GM06990 (cell line): Measurements from ENCODE around the gene SLC35E3.
"Not testable (repeated sequence)": the region's sequence is repeated elsewhere in the genome, so short reads cannot be mapped to it uniquely, and the experiment has no call there.

Experiments used
- DNase-seq: peaks from one replicate; pipeline ENCODE4 v3.0.0-alpha.2; 2011; ENCODE audit not compliant: insufficient read length; ENCODE audit errors: extremely low read depth
- H3K27me3 ChIP-seq: replicated peaks from 2 replicates; pipeline ENCODE4 v1.6.0; 2011; ENCODE audit warnings: low read length; ENCODE audit not compliant: control insufficient read depth, insufficient read depth
- H3K36me3 ChIP-seq: 2 replicates; pipeline ENCODE4 v1.5.1; 2011; ENCODE audit warnings: low read length; ENCODE audit not compliant: control insufficient read depth, insufficient read depth
- H3K4me3 ChIP-seq: replicated peaks from 2 replicates; pipeline ENCODE4 v1.5.1; 2011; ENCODE audit warnings: low read depth, mild to moderate bottlenecking, control low read depth, low read length
- TF ChIP-seq, protein P1 (sequence below): IDR thresholded peaks from 2 replicates; pipeline ENCODE4 v1.5.1; 2011; ENCODE audit warnings: low read length, control low read depth, mild to moderate bottlenecking, inconsistent platforms; ENCODE audit not compliant: insufficient read depth, poor library complexity, severe bottlenecking

SLC35E3 gene

DNA sequence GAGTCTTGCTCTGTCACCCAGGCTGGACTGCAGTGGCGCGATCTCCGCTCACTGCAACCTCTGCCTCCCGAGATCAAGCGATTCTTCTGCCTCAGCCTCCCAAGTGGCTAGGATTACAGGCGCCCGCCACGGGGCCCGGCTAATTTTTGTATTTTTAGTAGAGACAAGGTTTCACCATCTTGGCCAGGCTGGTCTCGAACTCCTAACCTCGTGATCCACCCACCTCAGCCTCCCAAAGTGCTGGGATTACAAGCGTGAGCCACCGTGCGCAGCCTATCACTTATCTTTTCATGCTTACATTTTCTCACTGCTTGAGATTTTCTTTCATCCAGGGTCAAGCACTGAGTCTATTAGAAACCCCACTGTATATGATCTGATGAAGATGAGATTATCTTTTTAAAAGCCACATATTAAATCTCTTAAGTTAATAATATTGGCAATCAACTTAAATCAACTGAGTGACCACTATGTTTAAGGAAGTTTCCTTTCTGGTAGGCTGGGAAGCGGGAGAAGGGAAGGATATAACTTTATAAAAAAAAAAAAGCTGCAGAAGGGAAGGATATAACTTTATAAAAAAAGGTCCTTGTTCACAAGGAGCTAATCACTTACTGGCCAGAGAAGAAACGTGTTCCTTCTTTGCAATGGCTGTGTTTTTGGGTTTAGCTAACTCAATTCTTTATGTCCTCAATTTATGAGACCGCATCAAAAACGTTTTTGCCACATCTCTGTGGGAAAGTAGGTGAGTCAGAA is 60.7 kb downstream of the SLC35E3 start:
- Histone ChIP-seq H3K4me3 (peak overlapping the region; percentile 63), H3K36me3 (no peaks in the 10 kb centered on the region), H3K27me3 (no peaks in the 10 kb centered on the region)
- peak; percentile 17 for DNase-seq
- TF ChIP-seq, protein P1, sequence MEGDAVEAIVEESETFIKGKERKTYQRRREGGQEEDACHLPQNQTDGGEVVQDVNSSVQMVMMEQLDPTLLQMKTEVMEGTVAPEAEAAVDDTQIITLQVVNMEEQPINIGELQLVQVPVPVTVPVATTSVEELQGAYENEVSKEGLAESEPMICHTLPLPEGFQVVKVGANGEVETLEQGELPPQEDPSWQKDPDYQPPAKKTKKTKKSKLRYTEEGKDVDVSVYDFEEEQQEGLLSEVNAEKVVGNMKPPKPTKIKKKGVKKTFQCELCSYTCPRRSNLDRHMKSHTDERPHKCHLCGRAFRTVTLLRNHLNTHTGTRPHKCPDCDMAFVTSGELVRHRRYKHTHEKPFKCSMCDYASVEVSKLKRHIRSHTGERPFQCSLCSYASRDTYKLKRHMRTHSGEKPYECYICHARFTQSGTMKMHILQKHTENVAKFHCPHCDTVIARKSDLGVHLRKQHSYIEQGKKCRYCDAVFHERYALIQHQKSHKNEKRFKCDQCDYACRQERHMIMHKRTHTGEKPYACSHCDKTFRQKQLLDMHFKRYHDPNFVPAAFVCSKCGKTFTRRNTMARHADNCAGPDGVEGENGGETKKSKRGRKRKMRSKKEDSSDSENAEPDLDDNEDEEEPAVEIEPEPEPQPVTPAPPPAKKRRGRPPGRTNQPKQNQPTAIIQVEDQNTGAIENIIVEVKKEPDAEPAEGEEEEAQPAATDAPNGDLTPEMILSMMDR = no peak

DNA sequence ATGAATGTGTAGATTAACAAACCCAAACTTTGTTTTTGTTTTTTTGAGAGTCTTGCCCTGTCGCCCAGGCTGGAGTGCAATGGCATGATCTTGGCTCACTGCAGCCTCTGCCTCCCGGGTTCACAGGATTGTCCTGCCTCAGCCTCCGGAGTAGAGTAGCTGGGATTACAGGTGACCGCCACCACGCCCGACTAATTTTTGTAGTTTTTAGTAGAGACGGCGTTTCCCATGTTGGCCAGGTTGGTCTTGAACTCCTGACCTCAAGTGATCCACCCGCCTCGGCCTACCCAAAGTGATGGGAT is 61.2 kb downstream of the SLC35E3 start:
- not testable (repeated sequence) for H3K36me3 ChIP-seq, DNase-seq, H3K27me3 ChIP-seq
- H3K4me3 ChIP-seq = peak overlapping the region; percentile 63

DNA sequence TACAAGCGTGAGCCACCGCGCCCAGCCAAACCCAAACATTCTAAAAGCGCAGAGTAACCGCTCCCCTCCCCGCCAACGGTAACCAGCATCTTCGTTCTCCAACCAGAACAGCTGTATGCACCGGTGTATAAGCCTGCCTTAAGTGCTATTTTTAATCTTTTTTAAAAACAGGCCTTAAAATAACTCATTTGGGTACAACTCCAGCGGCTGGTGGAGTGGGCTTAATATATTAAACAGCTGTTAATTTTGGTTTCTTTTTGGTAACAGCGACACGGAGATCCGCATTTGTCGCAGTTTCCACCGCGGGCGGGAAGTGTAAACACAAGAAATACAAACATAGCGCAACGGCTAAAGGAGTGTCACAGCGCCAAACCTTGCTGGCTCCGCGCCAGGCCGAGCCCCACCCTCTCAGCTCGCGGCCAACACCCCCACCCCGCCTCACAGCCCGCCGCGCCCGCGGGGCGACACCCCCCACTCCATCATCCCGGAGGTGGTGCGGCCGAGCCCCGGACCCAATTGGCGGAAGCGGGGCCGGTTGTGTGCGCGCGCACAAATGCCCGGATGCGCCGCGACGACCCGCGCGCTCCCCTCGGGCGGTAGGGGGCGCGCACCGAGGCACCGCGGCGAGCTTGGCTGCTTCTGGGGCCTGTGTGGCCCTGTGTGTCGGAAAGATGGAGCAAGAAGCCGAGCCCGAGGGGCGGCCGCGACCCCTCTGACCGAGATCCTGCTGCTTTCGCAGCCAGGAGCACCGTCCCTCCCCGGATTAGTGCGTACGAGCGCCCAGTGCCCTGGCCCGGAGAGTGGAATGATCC is 61.8 kb downstream of the SLC35E3 start, which contains the start of gene MDM2:
TSS of gene MDM2 (plus strand) at position 602 of the 812 bp plus-strand sequence. CDS start 301 bp downstream, outside the sequence.
- TF ChIP-seq, protein P1 = peak; percentile 45
- no peaks in the 10 kb centered on the region for H3K27me3 ChIP-seq
- no peaks in the 10 kb centered on the region for H3K36me3 ChIP-seq
- DNase-seq = peak; percentile 99
- peak within 1 kb of the TSS; percentile 93 for H3K4me3 ChIP-seq

DNA sequence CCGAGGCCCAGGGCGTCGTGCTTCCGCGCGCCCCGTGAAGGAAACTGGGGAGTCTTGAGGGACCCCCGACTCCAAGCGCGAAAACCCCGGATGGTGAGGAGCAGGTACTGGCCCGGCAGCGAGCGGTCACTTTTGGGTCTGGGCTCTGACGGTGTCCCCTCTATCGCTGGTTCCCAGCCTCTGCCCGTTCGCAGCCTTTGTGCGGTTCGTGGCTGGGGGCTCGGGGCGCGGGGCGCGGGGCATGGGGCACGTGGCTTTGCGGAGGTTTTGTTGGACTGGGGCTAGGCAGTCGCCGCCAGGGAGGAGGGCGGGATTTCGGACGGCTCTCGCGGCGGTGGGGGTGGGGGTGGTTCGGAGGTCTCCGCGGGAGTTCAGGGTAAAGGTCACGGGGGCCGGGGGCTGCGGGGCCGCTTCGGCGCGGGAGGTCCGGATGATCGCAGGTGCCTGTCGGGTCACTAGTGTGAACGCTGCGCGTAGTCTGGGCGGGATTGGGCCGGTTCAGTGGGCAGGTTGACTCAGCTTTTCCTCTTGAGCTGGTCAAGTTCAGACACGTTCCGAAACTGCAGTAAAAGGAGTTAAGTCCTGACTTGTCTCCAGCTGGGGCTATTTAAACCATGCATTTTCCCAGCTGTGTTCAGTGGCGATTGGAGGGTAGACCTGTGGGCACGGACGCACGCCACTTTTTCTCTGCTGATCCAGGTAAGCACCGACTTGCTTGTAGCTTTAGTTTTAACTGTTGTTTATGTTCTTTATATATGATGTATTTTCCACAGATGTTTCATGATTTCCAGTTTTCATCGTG is 62.6 kb downstream of the SLC35E3 start:
- no peaks in the 10 kb centered on the region for H3K27me3 ChIP-seq
- H3K4me3 ChIP-seq = peak overlapping the region; percentile 93
- TF ChIP-seq, protein P1 = no peak
- H3K36me3 ChIP-seq = peaks cover 4% of the 10 kb centered on the region; the same call in 1 of the 2 replicates
- DNase-seq = peak; percentile 90

DNA sequence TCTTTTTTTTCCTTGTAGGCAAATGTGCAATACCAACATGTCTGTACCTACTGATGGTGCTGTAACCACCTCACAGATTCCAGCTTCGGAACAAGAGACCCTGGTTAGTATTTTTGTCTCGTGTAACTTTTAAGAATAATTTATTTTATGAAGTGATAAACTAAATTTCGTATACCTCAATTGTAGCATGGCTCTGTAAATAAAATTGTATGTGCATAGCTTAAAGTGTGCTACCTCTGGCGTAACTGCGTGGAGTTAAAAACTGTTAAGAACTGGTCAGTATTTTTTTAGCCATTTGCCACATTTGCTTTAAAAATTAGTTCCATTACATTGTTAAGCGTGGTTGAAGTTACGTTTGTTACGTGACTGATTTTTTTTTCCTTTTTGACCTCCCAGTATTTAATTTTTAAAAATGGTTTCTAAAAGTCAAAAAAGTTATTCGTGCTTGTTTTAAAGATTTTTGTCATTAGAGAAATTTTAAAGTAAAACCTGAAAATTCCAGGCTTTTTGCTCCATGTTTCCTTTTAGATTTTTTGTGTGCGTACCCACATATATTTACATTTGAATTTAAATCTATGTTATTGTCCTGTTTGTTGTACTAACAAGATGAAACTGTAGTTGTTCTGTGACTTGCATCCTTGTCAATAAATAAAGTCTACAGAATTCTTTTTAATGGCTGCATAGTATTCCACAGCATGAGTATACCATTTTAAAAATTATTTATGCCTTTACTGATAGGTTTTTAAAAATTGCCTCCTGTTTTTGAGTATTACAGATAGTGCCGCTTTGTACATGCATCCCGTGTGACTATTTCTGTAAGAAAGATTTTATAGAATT is 63.4 kb downstream of the SLC35E3 start:
- DNase-seq = peak; percentile 13
- peaks cover 4% of the 10 kb centered on the region for H3K36me3 ChIP-seq
- TF ChIP-seq, protein P1 = no peak
- peak overlapping the region; percentile 93 for H3K4me3 ChIP-seq
- H3K27me3 ChIP-seq = no peaks in the 10 kb centered on the region

DNA sequence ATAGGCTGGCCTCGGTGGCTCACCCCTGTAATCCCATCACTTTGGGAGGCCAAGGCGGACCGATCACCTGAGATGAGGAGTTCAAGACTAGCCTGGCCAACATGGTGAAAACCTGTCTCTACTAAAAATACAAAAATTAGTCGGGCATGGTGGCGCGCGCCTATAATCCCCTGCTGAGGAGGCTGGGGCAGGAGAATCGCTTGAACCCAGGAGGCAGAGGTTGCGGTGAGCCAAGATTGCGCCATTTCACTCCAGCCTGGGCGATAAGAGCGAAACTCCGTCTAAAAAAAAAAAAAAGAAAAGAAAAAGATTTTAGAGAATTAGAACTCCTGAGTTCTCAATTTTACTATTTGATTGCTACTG is 64.0 kb downstream of the SLC35E3 start:
- not testable (repeated sequence) for H3K36me3 ChIP-seq, DNase-seq, H3K27me3 ChIP-seq
- peak overlapping the region; percentile 93 for H3K4me3 ChIP-seq

DNA sequence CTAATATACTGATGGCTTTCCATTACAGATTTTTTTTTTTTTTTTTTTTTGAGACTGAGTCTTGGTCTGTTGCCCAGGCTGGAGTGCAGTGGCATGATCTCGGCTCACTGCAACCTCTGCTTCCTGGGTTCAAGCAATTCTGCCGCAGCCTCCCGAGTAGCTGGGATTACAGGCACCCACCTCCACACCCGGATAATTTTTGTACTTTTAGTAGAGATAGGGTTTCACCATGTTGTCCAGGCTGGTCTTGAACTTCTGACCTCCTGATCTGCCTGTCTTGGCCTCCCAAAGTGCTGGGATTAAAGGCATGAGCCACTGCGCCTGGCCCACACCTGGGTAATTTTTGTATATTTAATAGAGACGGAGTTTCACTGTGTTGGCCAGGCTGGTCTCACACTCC is 65.6 kb downstream of the SLC35E3 start:
- H3K27me3 ChIP-seq, H3K36me3 ChIP-seq, DNase-seq: not testable (repeated sequence)
- H3K4me3 ChIP-seq = peak overlapping the region; percentile 93
